Panc1 (cell line): ENCODE data around the gene DNASE1L1. TPM values are rescaled to one million over a fixed set of nuclear protein-coding genes. Genes with fewer than 3 reads are reported as not detected.
A peak's percentile ranks its signal among the peaks of the same experiment; 100 is the strongest.

Source experiments
- ATAC-seq: fragments of 200-7000 bp; cut with Tn5 transposase; 2 replicates; pipeline ENCODE4 v1.9.1; 2020; ENCODE audit warnings: mild to moderate bottlenecking, moderate library complexity
- BruUV-seq: library from RNA; stranded (reverse); fragments of 400-500 nt; replicated peaks from 2 replicates; lab custom pipeline; 2021; lab: Mats Ljungman, UMichigan
- CTCF ChIA-PET: fragments of 300-600 bp; sonication (Branson Sonifier 250); formaldehyde crosslinking; loops from one replicate; lab custom pipeline; 2022; ENCODE audit warnings: antibody characterized with exemption; lab: Charles Lee
- POLR2A ChIA-PET: fragments of 300-600 bp; sonication (Branson Sonifier 250); formaldehyde crosslinking; loops from one replicate; lab custom pipeline; 2022; ENCODE audit warnings: antibody characterized with exemption; lab: Charles Lee
- DNase-seq: peaks from one replicate; pipeline ENCODE4 v3.0.0-alpha.2; 2010; ENCODE audit warnings: low read depth, low spot score
- H3K27ac ChIP-seq: 2 replicates; pipeline ENCODE4 v1.5.1; 2011; ENCODE audit warnings: mild to moderate bottlenecking, low read length, inconsistent platforms
- H3K27me3 ChIP-seq: fragments of 200-500 bp; sonication (Bioruptor generic); 2 replicates; pipeline ENCODE4 v1.6.0; 2014; ENCODE audit warnings: low read length, inconsistent platforms; ENCODE audit not compliant: control insufficient read depth, insufficient read depth
- H3K36me3 ChIP-seq: fragments of 200-500 bp; sonication (Bioruptor generic); 2 replicates; pipeline ENCODE4 v1.5.1; 2014; ENCODE audit warnings: inconsistent platforms, mild to moderate bottlenecking, low read length, moderate library complexity; ENCODE audit not compliant: control insufficient read depth, insufficient read depth
- H3K4me1 ChIP-seq: 2 replicates; pipeline ENCODE4 v1.5.1; 2011; ENCODE audit warnings: inconsistent platforms, mild to moderate bottlenecking, low read length, moderate library complexity; ENCODE audit not compliant: control insufficient read depth, insufficient read depth
- H3K4me3 ChIP-seq, 2 experiments: 2 replicates each; pipeline ENCODE4 v1.5.1; 2011 to 2012; ENCODE audit warnings: low read depth in 2 of 2, low read length in 2 of 2, mild to moderate bottlenecking in 2 of 2, inconsistent platforms in 1 of 2, moderate library complexity in 1 of 2
- H3K9me3 ChIP-seq: fragments of 200-500 bp; sonication (Bioruptor generic); 2 replicates; pipeline ENCODE4 v1.5.1; 2014; ENCODE audit warnings: low read depth, mild to moderate bottlenecking, inconsistent platforms, low read length, moderate library complexity; ENCODE audit not compliant: control insufficient read depth, insufficient read depth
- POLR2AphosphoS5 ChIP-seq: IDR thresholded peaks from 2 replicates; pipeline ENCODE4 v1.6.1; 2012; ENCODE audit warnings: mild to moderate bottlenecking, low read depth, low read length, moderate library complexity
- SIN3A ChIP-seq: IDR thresholded peaks from 2 replicates; pipeline ENCODE4 v1.6.1; 2012; ENCODE audit warnings: low read depth, mild to moderate bottlenecking, low read length, moderate library complexity, borderline replicate concordance; ENCODE audit not compliant: insufficient read depth
- TCF7L2 ChIP-seq: IDR thresholded peaks from 2 replicates; pipeline ENCODE4 v1.6.1; 2011; ENCODE audit warnings: mild to moderate bottlenecking, low read depth, low read length, inconsistent platforms
- in situ Hi-C: cut with HindIII; loops from 2 replicates; pipeline ENCODE4 v1.10.0; 2016; ENCODE audit warnings: low sequenced_read_pairs, low pct_unique_long_range_greater_than_20kb
- intact Hi-C: fragments of 100-400 bp; cut with micrococcal nuclease; formaldehyde crosslinking; loops from one replicate; pipeline ENCODE4 v1.10.0; 2022; ENCODE audit not compliant: unreplicated experiment
- total RNA-seq: library from RNA; stranded (reverse); gene quantifications from one replicate; pipeline ENCODE4 v1.2.1, GENCODE V29; 2021; ENCODE audit not compliant: unreplicated experiment
- TF ChIP-seq, protein P1 (sequence below), 2 experiments: IDR thresholded peaks; 2 replicates each; pipeline ENCODE4 v1.6.1; 2011 to 2012; ENCODE audit warnings: low read depth in 2 of 2, control low read depth in 1 of 2, low read length in 1 of 2, mild to moderate bottlenecking in 1 of 2, moderate library complexity in 1 of 2; ENCODE audit not compliant: insufficient read depth in 1 of 2
- TF ChIP-seq, protein P2 (sequence below): fragments of 450-650 bp; IDR thresholded peaks from 2 replicates; pipeline ENCODE4 v1.5.1; 2017; ENCODE audit warnings: mild to moderate bottlenecking

DNASE1L1 gene
- total RNA-seq, 1 experiment from 2014 or later = 60.4 TPM

DNA sequence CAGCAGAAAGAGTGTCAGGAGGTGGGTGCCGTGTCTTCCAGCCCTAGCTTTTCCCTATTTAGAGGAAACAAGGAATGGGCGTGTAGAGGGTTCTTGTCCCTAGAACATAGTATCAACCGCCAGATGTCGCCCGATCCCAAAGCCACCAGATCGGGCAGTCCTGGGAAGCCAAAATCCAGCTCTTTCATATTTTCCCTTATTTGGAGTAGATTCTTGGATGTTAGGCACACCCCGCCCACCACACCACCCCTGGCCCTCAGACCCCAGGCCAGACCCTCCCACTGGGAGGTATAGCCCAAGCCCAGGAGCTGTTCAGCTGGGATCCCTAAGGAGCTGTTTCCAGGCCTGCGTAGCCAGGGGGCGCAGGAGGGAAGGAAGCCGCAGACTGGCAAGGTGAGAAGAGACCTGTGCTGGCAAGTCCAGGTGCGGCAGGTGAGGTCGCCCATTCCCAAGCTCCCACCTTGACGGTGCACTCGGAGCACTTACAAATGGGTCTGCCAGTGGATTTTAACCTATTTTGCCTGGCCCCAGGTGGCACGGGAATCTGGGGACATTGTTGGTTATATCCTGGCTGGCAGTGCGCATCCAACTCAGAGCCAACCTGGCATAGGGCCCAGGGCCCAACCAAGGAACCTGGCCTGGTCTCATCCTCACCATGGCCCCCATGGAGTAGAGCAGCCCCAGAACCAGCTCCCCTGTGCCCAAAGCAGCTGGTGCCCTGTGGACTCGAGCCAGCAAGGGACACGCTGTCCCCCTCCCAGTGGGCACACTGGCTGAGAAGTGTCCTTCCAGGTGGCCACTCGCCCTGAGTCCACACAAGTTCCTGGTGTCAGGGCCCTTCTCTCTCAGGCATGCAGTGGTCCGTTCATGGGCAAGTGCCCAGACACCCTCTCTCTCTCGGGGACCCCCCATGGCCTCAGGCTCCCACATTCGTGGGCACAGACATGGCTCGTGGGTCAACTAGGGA is 35.4 kb downstream of the DNASE1L1 start:
- no TSS peak for BruUV-seq
- TF ChIP-seq TCF7L2 = no peak
- TF ChIP-seq POLR2AphosphoS5 = no peak
- ChIA-PET CTCF (interaction anchor here (0.5 to 1.3 kb wide), 12 partner anchors 10 to 159 kb away, joined by 3 to 12 read pairs (median 3); no protein-coding TSS in a partner anchor), POLR2A (no interaction called here)
- peak overlapping the region; percentile 52 to 87 for H3K4me3 ChIP-seq
- H3K4me1 ChIP-seq = peaks cover 50% of the 10 kb centered on the region
- intact Hi-C loops = no loop called here
- no peaks in the 10 kb centered on the region for H3K36me3 ChIP-seq
- no peaks in the 10 kb centered on the region for H3K9me3 ChIP-seq
- DNase-seq (peak; percentile 61), ATAC-seq (peak; percentile 31; the same call in 1 of the 2 replicates)
- H3K27ac ChIP-seq = peak overlapping the region; percentile 84
- in situ Hi-C loops = no loop called here
- no peaks in the 10 kb centered on the region for H3K27me3 ChIP-seq

DNA sequence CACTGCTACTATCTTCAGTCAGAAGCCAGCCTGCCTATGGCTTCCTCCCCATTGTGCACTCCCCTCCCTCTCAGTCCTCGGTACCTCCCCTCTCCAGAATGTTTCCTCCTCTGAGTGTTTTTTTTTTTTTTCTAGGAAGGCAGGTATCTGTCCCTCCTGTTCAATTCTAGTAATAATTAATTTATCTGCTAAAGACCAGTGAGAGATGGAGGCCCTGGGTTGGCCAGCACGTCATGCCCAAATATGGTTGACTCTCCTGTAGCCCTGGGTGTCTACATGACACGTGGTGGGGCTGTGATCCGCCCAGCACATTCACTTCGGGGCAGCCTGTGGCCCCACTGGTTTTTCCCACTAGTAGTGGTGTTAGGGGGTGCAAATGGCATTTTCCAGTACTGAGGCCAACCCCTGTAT is 36.4 kb downstream of the DNASE1L1 start:
- no peaks in the 10 kb centered on the region for H3K36me3 ChIP-seq
- BruUV-seq = no TSS peak
- DNase-seq = no peak
- H3K4me3 ChIP-seq = no peak overlapping the region; a peak in 1 of 4 replicates
- no peaks in the 10 kb centered on the region for H3K27me3 ChIP-seq
- no peaks in the 10 kb centered on the region for H3K9me3 ChIP-seq
- H3K4me1 ChIP-seq = peaks cover 48% of the 10 kb centered on the region
- in situ Hi-C loops = no loop called here
- no peak for ATAC-seq
- intact Hi-C loops = no loop called here
- ChIA-PET CTCF (interaction anchor here (0.6 to 1.3 kb wide), 9 partner anchors 11 to 160 kb away, joined by 3 to 12 read pairs (median 3); no protein-coding TSS in a partner anchor), POLR2A (no interaction called here)
- no peak overlapping the region; the same call in 1 of the 2 replicates for H3K27ac ChIP-seq
- TF ChIP-seq SIN3A (no peak), POLR2AphosphoS5 (no peak), TCF7L2 (no peak)
- TF ChIP-seq, protein P1, sequence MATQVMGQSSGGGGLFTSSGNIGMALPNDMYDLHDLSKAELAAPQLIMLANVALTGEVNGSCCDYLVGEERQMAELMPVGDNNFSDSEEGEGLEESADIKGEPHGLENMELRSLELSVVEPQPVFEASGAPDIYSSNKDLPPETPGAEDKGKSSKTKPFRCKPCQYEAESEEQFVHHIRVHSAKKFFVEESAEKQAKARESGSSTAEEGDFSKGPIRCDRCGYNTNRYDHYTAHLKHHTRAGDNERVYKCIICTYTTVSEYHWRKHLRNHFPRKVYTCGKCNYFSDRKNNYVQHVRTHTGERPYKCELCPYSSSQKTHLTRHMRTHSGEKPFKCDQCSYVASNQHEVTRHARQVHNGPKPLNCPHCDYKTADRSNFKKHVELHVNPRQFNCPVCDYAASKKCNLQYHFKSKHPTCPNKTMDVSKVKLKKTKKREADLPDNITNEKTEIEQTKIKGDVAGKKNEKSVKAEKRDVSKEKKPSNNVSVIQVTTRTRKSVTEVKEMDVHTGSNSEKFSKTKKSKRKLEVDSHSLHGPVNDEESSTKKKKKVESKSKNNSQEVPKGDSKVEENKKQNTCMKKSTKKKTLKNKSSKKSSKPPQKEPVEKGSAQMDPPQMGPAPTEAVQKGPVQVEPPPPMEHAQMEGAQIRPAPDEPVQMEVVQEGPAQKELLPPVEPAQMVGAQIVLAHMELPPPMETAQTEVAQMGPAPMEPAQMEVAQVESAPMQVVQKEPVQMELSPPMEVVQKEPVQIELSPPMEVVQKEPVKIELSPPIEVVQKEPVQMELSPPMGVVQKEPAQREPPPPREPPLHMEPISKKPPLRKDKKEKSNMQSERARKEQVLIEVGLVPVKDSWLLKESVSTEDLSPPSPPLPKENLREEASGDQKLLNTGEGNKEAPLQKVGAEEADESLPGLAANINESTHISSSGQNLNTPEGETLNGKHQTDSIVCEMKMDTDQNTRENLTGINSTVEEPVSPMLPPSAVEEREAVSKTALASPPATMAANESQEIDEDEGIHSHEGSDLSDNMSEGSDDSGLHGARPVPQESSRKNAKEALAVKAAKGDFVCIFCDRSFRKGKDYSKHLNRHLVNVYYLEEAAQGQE (IDR thresholded peaks at IDR 0.05; ENCODE audit: insufficient read depth in 1 of 2, low read depth in 2 of 2, low read length in 1 of 2) = no peak
- TF ChIP-seq, protein P2, sequence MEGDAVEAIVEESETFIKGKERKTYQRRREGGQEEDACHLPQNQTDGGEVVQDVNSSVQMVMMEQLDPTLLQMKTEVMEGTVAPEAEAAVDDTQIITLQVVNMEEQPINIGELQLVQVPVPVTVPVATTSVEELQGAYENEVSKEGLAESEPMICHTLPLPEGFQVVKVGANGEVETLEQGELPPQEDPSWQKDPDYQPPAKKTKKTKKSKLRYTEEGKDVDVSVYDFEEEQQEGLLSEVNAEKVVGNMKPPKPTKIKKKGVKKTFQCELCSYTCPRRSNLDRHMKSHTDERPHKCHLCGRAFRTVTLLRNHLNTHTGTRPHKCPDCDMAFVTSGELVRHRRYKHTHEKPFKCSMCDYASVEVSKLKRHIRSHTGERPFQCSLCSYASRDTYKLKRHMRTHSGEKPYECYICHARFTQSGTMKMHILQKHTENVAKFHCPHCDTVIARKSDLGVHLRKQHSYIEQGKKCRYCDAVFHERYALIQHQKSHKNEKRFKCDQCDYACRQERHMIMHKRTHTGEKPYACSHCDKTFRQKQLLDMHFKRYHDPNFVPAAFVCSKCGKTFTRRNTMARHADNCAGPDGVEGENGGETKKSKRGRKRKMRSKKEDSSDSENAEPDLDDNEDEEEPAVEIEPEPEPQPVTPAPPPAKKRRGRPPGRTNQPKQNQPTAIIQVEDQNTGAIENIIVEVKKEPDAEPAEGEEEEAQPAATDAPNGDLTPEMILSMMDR = no peak
